ENCODE data around the gene PLXNC1. TPM values are rescaled to one million over a fixed set of nuclear protein-coding genes. Genes with fewer than 3 reads are reported as not detected.

Gene PLXNC1
- total and polyA plus RNA-seq, 4 donors, result 0.71 to 12.0 (median 3.3) TPM

GRCh38 chr12:94208622-94208966 lies 60.2 kb downstream of the PLXNC1 start (continued):
- TF ChIP-seq JUND (IDR thresholded peaks at IDR 0.05), result no peak
- TF ChIP-seq, protein P1, sequence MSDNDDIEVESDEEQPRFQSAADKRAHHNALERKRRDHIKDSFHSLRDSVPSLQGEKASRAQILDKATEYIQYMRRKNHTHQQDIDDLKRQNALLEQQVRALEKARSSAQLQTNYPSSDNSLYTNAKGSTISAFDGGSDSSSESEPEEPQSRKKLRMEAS (IDR thresholded peaks at IDR 0.05), result no peak

DNA sequence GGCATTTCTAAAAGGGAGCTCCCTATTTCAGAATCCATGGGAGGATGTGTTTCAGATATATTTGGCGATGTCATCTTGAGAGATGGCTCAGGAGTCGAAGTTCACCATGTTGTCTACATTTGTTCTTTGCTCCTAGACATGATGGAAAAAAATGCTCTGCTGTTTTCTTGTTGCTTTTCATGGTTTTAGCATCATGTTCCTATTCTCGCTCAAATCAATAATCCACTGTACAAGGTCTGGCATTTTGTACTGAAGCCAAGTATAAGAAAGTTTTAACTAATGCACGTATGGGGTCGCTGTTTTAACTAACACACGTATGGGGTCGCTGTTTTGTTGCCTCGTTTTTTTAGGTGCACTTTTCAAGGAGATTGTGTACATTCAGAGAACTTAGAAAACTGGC lies 60.9 kb downstream of the PLXNC1 start:
- TF ChIP-seq, protein P2, sequence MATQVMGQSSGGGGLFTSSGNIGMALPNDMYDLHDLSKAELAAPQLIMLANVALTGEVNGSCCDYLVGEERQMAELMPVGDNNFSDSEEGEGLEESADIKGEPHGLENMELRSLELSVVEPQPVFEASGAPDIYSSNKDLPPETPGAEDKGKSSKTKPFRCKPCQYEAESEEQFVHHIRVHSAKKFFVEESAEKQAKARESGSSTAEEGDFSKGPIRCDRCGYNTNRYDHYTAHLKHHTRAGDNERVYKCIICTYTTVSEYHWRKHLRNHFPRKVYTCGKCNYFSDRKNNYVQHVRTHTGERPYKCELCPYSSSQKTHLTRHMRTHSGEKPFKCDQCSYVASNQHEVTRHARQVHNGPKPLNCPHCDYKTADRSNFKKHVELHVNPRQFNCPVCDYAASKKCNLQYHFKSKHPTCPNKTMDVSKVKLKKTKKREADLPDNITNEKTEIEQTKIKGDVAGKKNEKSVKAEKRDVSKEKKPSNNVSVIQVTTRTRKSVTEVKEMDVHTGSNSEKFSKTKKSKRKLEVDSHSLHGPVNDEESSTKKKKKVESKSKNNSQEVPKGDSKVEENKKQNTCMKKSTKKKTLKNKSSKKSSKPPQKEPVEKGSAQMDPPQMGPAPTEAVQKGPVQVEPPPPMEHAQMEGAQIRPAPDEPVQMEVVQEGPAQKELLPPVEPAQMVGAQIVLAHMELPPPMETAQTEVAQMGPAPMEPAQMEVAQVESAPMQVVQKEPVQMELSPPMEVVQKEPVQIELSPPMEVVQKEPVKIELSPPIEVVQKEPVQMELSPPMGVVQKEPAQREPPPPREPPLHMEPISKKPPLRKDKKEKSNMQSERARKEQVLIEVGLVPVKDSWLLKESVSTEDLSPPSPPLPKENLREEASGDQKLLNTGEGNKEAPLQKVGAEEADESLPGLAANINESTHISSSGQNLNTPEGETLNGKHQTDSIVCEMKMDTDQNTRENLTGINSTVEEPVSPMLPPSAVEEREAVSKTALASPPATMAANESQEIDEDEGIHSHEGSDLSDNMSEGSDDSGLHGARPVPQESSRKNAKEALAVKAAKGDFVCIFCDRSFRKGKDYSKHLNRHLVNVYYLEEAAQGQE (IDR thresholded peaks at IDR 0.05), result no peak
- TF ChIP-seq RXRA (IDR thresholded peaks at IDR 0.05) (peak; percentile 9 to 29), NR2F2 (IDR thresholded peaks at IDR 0.05) (peak; percentile 19), JUND (IDR thresholded peaks at IDR 0.05) (peak in 1 of 2 donors; percentile 13), HNF4G (IDR thresholded peaks at IDR 0.05) (peak; percentile 49), YY1 (IDR thresholded peaks at IDR 0.05) (peak; percentile 32), ZBTB33 (IDR thresholded peaks at IDR 0.05) (no peak), RAD21 (IDR thresholded peaks at IDR 0.05) (peak in 1 of 2 donors; percentile 38), FOXA2 (IDR thresholded peaks at IDR 0.05) (no peak), HNF4A (conservative IDR thresholded peaks at IDR 0.05) (peak; percentile 74 to 82), GABPA (IDR thresholded peaks at IDR 0.05 in 1 of 2, conservative IDR thresholded peaks at IDR 0.05 in 1 of 2) (no peak), EGR1 (IDR thresholded peaks at IDR 0.05; ENCODE audit: low read depth in 2 of 2) (no peak), CTCF (IDR thresholded peaks at IDR 0.05; ENCODE audit: low read depth, low read length, missing input control) (no peak)

GRCh38 chr12:94211021-94211420 lies 62.6 kb downstream of the PLXNC1 start:
- no peaks in the 10 kb centered on the region for H3K27me3 ChIP-seq (ENCODE audit: control insufficient read depth in 4 of 4, insufficient read depth in 4 of 4, low read length in 3 of 4)
- H3K27ac ChIP-seq (ENCODE audit: low read depth in 1 of 2, low read length in 2 of 2), result no peak overlapping the region
- peaks cover 0 to 6% (median 0%) of the 10 kb centered on the region in 4 donors for H3K4me1 ChIP-seq (ENCODE audit: control insufficient read depth in 4 of 4, insufficient read depth in 4 of 4, low read length in 3 of 4)
- 72% methylated on average over 5 of the region's 5 CpGs for WGBS
- H3K9me3 ChIP-seq (ENCODE audit: control insufficient read depth in 4 of 4, low read length in 3 of 4), result no peaks in the 10 kb centered on the region
- DNase-seq (ENCODE audit: low spot score), result no peak
- H3K4me3 ChIP-seq (ENCODE audit: low read depth in 1 of 3, low read length in 3 of 3), result no peak overlapping the region
- no peaks in the 10 kb centered on the region for H3K36me3 ChIP-seq (ENCODE audit: control insufficient read depth in 4 of 4, insufficient read depth in 3 of 4, low read depth in 1 of 4, low read length in 3 of 4)
- no peak overlapping the region for H3K9ac ChIP-seq (ENCODE audit: low read depth in 1 of 2, low read length in 2 of 2)
- TF ChIP-seq ZBTB33 (IDR thresholded peaks at IDR 0.05) (no peak), RXRA (IDR thresholded peaks at IDR 0.05) (no peak), GABPA (IDR thresholded peaks at IDR 0.05 in 1 of 2, conservative IDR thresholded peaks at IDR 0.05 in 1 of 2) (no peak), EGR1 (IDR thresholded peaks at IDR 0.05; ENCODE audit: low read depth in 2 of 2) (no peak), FOXA2 (IDR thresholded peaks at IDR 0.05) (no peak)
- TF ChIP-seq, protein P2 (IDR thresholded peaks at IDR 0.05), result no peak

More for the DNA sequence above, 60.9 kb downstream of the PLXNC1 start:
- DNase-seq (ENCODE audit: low spot score), result no peak
- Histone ChIP-seq H3K9me3 (ENCODE audit: control insufficient read depth in 4 of 4, low read length in 3 of 4) (no peaks in the 10 kb centered on the region), H3K27ac (ENCODE audit: low read depth in 1 of 2, low read length in 2 of 2) (no peak overlapping the region), H3K4me3 (ENCODE audit: low read depth in 1 of 3, low read length in 3 of 3) (no peak overlapping the region), H3K4me1 (ENCODE audit: control insufficient read depth in 4 of 4, insufficient read depth in 4 of 4, low read length in 3 of 4) (peaks cover 0 to 6% (median 0%) of the 10 kb centered on the region in 4 donors), H3K9ac (ENCODE audit: low read depth in 1 of 2, low read length in 2 of 2) (no peak overlapping the region), H3K27me3 (ENCODE audit: control insufficient read depth in 4 of 4, insufficient read depth in 4 of 4, low read length in 3 of 4) (no peaks in the 10 kb centered on the region), H3K36me3 (ENCODE audit: control insufficient read depth in 4 of 4, insufficient read depth in 3 of 4, low read depth in 1 of 4, low read length in 3 of 4) (no peaks in the 10 kb centered on the region)
- 33% methylated on average over 8 of the region's 8 CpGs for WGBS
